Spinal cord (tissue), 10 donors: ENCODE data around the gene CLMN. TPM values are rescaled to one million over a fixed set of nuclear protein-coding genes. Genes with fewer than 3 reads are reported as not detected.

Experiments
- DNase-seq, 6 donors: peaks; one replicate each; pipeline versions ENCODE4 v3.0.0 to v3.0.0-alpha.2; 2013 to 2015; ENCODE audit warnings: low spot score in 6 of 6, low read depth in 4 of 6
- H3K27ac ChIP-seq: one replicate; pipeline ENCODE4 v1.5.1; 2013; ENCODE audit warnings: low read depth, low read length, control low read depth
- H3K27me3 ChIP-seq: one replicate; pipeline ENCODE4 v1.6.1; 2013; ENCODE audit warnings: low read length; ENCODE audit not compliant: control insufficient read depth, insufficient read depth
- H3K36me3 ChIP-seq: one replicate; pipeline ENCODE4 v1.6.1; 2013; ENCODE audit warnings: low read length; ENCODE audit not compliant: control insufficient read depth, insufficient read depth
- H3K4me1 ChIP-seq: one replicate; pipeline ENCODE4 v1.6.1; 2013; ENCODE audit warnings: low read length; ENCODE audit not compliant: control insufficient read depth, insufficient read depth
- H3K4me3 ChIP-seq: one replicate; pipeline ENCODE4 v1.5.1; 2013; ENCODE audit warnings: low read depth, low read length, control low read depth
- H3K9me3 ChIP-seq: one replicate; pipeline ENCODE4 v1.6.1; 2013; ENCODE audit warnings: low read length; ENCODE audit not compliant: control insufficient read depth, insufficient read depth
- whole genome bisulfite sequencing: methylation state at CpG from one replicate; pipeline ENCODE4 v1.1.5; 2013; ENCODE audit warnings: missing lambda C conversion rate; ENCODE audit not compliant: insufficient coverage; 5-methylcytosine and 5-hydroxymethylcytosine counted together
- polyA plus RNA-seq, 2 donors: library from polyadenylated mRNA; unstranded; fragments of 120-200 nt; gene quantifications; one replicate each; pipeline ENCODE4 v1.2.1, GENCODE V29; 2013; ENCODE audit not compliant: insufficient read length in 2 of 2
- total RNA-seq, 2 donors: library from RNA; depleted of rRNA in 1 of 2; stranded (reverse); fragments of 120-200 nt in 1 of 2; fragments of >200 nt in 1 of 2; gene quantifications; one replicate each; pipeline versions ENCODE4 v1.2.3 to v1.2.4, GENCODE V29; 2013 to 2014
- donor health status: healthy.

Gene CLMN
- total and polyA plus RNA-seq, 4 donors: 4.1 to 18.8 (median 8.6) TPM

DNA sequence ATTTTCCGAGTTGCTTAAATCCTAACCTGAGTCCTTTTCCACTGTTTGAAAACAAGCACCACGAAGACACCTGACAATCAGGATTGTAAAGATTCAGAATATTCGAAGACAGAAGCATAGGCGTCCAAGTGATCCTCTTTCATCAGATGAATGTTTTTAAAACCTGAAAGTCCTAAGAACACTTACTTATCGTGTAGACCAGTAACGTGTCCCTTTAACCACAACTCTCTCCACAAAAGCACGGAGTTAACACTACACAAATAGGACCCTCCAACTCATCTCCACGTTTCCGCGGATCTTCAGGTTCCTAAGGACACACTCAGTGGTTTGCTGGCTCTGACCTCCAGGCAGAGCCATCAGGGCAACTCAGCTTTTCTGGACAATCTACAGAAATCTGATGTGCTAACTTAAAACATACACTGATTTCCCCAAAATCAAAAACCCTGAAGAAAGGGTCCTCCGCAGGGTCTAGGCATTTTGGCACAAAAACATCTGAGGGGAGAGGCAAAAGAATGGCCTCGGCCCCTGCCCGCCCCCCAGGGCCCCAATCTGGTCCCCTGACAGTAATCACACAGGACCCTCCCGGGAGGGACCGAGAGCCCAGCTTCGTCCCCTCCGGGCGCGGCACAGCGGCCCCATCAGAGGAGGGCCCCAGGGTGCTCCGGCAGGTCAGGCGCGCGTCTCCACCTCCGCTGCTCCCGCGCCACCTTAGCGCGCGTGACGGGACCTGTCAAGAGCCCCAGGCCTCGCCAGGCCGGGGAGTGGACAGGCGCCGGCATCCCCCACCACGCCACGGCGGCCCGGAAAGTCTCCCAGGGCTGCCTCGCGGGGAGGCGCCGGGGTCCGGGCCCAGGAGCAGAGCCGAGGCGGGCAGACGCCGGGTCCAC lies 163.3 kb downstream of the CLMN start:
- Histone ChIP-seq H3K4me1 (peaks cover 9% of the 10 kb centered on the region), H3K27me3 (no peaks in the 10 kb centered on the region), H3K36me3 (no peaks in the 10 kb centered on the region), H3K27ac (peak overlapping the region; percentile 57), H3K9me3 (no peaks in the 10 kb centered on the region), H3K4me3 (peak overlapping the region; percentile 71)
- WGBS: under 1% methylated on average over 48 of the region's 48 CpGs
- peak in 1 of 6 donors; percentile 47 for DNase-seq

DNA sequence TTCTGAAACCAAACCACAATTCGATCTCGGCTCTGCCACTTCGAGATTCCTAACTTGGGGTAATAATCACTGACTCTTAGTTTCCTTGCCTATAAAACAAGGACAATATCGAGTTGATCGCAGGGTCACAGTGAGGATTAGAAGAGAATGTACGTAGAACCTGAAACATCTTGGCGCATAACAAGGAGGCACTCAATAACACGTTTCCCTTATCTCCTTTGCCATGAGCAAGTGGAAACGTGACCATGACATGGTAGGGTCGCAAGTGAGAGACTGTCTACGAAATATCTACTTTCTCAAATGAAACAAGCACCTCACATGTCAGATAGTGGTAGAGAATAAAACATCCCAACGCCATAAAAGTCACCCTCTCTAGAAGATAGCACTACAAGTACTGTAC lies 164.7 kb downstream of the CLMN start:
- Histone ChIP-seq H3K27ac (no peak overlapping the region), H3K4me1 (peaks cover 9% of the 10 kb centered on the region), H3K36me3 (no peaks in the 10 kb centered on the region), H3K27me3 (no peaks in the 10 kb centered on the region), H3K4me3 (no peak overlapping the region), H3K9me3 (no peaks in the 10 kb centered on the region)
- DNase-seq: no peak
- 100% methylated on average over 2 of the region's 12 CpGs for WGBS

DNA sequence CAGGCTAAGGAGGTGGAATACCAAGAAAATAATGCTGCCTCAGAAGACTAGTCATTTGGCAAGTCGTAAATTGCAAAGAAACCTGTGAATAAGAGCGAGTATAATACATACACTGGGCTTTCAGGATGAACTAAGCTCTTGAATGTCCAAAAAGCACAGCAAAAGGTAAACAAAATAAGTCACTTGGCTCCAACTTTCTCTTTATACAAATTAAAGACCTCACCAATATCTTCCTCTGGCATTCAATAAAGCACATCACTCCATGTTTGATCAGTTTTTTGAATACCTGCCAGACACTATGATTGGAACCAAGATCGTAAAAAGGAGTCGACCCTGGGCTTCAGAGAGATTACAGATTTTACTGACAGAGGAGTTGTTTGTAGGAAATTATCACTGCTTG lies 165.8 kb downstream of the CLMN start:
- H3K4me3 ChIP-seq: no peak overlapping the region
- no peaks in the 10 kb centered on the region for H3K27me3 ChIP-seq
- 86% methylated on average over 1 of the region's 4 CpGs for WGBS
- peaks cover 9% of the 10 kb centered on the region for H3K4me1 ChIP-seq
- H3K27ac ChIP-seq: no peak overlapping the region
- no peaks in the 10 kb centered on the region for H3K9me3 ChIP-seq
- no peaks in the 10 kb centered on the region for H3K36me3 ChIP-seq
- DNase-seq: no peak

DNA sequence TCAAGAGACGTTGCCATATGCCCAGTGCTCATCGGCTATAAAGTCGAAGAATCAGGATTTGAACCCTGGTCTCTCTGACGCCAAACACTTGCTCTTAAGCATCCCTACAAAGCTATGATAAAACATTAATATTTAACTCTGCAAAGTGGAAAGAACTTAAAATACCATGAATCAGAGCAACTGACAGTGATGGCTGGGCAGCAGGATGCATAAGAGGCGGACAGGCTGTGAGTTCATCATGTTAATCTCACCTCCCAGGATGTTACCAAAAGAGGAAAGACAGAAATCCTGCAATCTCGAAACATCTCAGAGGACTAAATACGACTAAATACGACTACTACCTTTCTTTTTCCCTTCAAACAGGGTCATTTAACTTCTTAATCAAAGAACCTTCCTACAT lies 168.1 kb downstream of the CLMN start:
- Histone ChIP-seq H3K4me3 (no peak overlapping the region), H3K27ac (no peak overlapping the region)

DNA sequence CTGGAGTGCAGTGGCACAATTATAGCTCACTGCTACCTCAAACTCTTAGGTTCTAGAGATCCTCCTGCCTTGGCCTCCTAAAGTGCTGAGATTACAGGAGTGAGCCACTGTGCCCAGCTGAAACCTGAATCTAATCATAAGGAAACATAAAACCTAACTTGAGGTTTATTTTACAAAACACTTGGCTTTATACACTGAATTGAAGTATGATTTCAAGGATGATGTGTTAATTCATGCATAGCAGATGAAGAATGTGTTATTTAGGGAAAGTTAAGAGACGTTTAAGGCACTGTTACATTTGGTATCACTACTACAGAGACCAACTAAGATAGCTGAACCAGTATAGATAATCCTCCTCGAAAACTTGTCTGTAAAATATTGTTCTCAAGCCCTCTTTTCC lies 168.8 kb downstream of the CLMN start:
- no peak overlapping the region for H3K4me3 ChIP-seq
- no peaks in the 10 kb centered on the region for H3K27me3 ChIP-seq
- H3K36me3 ChIP-seq: no peaks in the 10 kb centered on the region
- no peak overlapping the region for H3K27ac ChIP-seq
- no peaks in the 10 kb centered on the region for H3K9me3 ChIP-seq
- DNase-seq: no peak
- no CpG with 5 or more reads among the region's 2 CpGs for WGBS
- H3K4me1 ChIP-seq: no peaks in the 10 kb centered on the region

More for the DNA sequence above, 168.1 kb downstream of the CLMN start:
- H3K27me3 ChIP-seq: no peaks in the 10 kb centered on the region
- WGBS: 90% methylated on average over 4 of the region's 8 CpGs
- no peaks in the 10 kb centered on the region for H3K36me3 ChIP-seq
- no peaks in the 10 kb centered on the region for H3K4me1 ChIP-seq
- DNase-seq: no peak
- no peaks in the 10 kb centered on the region for H3K9me3 ChIP-seq

DNA sequence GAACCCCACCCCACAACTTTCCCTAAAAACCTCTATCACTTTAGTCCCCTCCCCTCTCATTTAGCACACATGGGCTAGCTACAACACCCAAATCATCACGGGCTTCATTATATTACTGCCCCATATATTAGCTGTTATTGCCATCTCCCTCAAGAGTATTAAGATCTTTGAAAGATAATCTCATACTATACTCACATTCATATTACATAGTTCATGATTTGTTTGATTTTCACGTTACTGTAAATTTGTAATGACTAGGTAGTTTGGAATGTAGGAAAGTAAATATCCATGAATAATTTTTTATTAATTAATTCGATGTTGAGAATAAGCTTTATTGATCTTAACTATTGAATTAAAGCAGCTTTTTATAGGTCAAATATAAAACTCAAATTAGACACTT lies 170.3 kb downstream of the CLMN start:
- Histone ChIP-seq H3K4me3 (no peak overlapping the region), H3K27me3 (no peaks in the 10 kb centered on the region), H3K27ac (no peak overlapping the region), H3K9me3 (peaks cover 2% of the 10 kb centered on the region), H3K4me1 (no peaks in the 10 kb centered on the region), H3K36me3 (no peaks in the 10 kb centered on the region)
- DNase-seq: no peak
- no CpG with 5 or more reads among the region's 3 CpGs for WGBS

DNA sequence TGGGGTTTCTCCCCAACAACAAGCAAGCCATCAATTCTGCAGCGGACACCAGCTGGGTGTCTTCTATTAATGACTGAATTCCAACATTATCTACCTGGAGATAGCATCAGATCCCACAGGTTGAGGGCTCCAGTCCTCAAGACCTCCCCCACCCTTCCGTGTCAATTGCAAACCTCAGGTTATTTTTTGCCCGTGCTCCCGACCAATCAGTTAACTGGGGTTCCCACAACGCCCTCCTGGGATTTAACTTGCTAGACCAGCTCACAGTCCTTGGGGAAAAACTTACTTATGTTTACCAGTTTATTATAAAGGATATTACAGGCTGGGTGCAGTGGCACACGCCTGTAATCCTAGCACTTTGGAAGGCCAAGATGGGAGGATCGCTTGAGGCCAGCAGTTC lies 172.1 kb downstream of the CLMN start:
- H3K4me1 ChIP-seq: no peaks in the 10 kb centered on the region
- no peak overlapping the region for H3K4me3 ChIP-seq
- WGBS: 100% methylated on average over 2 of the region's 7 CpGs

DNA sequence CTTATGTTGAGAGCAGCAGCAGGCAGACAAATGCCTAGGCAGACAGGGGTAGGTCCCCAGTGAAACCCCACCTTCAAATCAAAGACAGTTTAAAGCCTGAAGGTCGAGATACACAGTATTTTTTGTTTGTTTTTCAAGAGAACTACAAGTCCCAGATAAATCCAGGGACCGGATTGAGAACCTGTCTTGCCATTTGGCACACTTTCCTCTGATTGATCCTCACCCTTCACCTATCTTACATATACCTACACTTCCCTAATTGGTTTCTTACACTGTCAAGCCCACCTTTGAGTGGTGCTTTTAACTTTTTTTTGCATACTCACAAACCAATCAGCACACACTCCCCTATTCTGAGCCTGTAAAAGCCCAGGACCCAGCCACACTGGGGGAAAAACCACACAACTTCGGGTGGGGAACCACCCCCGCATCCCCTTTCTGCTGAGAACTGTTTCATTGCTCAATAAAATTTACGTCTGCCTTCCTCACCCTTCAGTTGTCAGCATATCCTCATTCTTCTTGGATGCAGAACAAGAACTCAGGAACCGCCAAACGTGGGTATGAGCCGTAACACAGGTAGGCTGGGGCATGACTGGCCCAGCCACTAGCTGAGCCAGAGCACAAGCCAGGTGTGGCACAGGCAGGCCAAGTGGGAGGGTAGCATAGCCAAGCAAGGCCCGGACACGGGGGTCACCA lies 173.5 kb downstream of the CLMN start:
- DNase-seq: no peak
- Histone ChIP-seq H3K27me3 (no peaks in the 10 kb centered on the region), H3K27ac (no peak overlapping the region), H3K4me1 (no peaks in the 10 kb centered on the region), H3K4me3 (no peak overlapping the region), H3K36me3 (no peaks in the 10 kb centered on the region), H3K9me3 (peaks cover 2% of the 10 kb centered on the region)
- WGBS: 92% methylated on average over 10 of the region's 10 CpGs

More for the DNA sequence above, 172.1 kb downstream of the CLMN start:
- Histone ChIP-seq H3K9me3 (peaks cover 2% of the 10 kb centered on the region), H3K27me3 (no peaks in the 10 kb centered on the region), H3K36me3 (no peaks in the 10 kb centered on the region), H3K27ac (no peak overlapping the region)
- DNase-seq: no peak

DNA sequence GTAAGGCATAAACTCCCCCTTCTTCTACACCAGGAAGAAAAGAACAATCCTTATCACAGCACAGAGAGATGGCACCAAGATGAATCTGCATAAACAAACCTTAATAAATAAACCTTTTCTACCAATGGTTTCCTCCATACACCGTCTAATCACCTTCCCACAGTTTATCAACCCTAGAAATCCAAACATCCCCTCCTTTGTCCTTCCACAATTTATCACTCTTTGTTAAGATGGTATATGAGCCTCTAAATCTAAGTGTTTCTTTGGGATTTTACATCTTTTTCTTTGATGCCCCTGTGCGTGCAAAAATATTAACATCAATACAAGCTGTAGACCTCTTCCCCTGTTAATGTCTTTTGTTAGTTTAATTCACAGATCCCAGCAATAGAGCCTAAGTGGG lies 174.9 kb downstream of the CLMN start:
- H3K27ac ChIP-seq: no peak overlapping the region
- WGBS: no CpG with 5 or more reads among the region's 2 CpGs

More for the DNA sequence above, 174.9 kb downstream of the CLMN start:
- DNase-seq: no peak
- H3K27me3 ChIP-seq: no peaks in the 10 kb centered on the region
- H3K9me3 ChIP-seq: peaks cover 2% of the 10 kb centered on the region
- H3K4me1 ChIP-seq: no peaks in the 10 kb centered on the region
- H3K36me3 ChIP-seq: no peaks in the 10 kb centered on the region
- H3K4me3 ChIP-seq: no peak overlapping the region
